ENCODE data around the gene NQO2. TPM values are rescaled to one million over a fixed set of nuclear protein-coding genes. Genes with fewer than 3 reads are reported as not detected.

Gene NQO2
- total and polyA plus RNA-seq, 2 of the 13 experiments (the other 11 are each of a cell fraction or from before 2014, with no cell fraction given), result 32.2 to 56.5 TPM

GRCh38 chr6:2988426-2989331, 11.0 kb upstream of the NQO2 start (continued):
- TF ChIP-seq STAG1 (CRISPR knock-in tag; IDR thresholded peaks at IDR 0.05) (peak; percentile 92), GATA4 (IDR thresholded peaks at IDR 0.05; ENCODE audit: borderline replicate concordance, low read depth) (no peak), ATF7-NPFF (CRISPR knock-in tag; IDR thresholded peaks at IDR 0.05; ENCODE audit: low read depth) (peak; percentile 91), XRCC5 (optimal IDR thresholded peaks at IDR 0.05; ENCODE audit: low read length) (peak; percentile 61), TFAP4 (IDR thresholded peaks at IDR 0.05; ENCODE audit: borderline replicate concordance, low read depth) (peak; percentile 89), JUN (CRISPR knock-in tag; IDR thresholded peaks at IDR 0.05) (no peak; the same call in 1 of the 2 replicates), ZNF572 (CRISPR knock-in tag; IDR thresholded peaks at IDR 0.05) (peak; percentile 96), ZNF10 (CRISPR knock-in tag; IDR thresholded peaks at IDR 0.05; ENCODE audit: borderline replicate concordance, low read depth) (no peak), WIZ (CRISPR knock-in tag; IDR thresholded peaks at IDR 0.05) (peak; percentile 88; the same call in 1 of the 2 replicates), MZF1 (CRISPR knock-in tag; IDR thresholded peaks at IDR 0.05; ENCODE audit: borderline replicate concordance) (no peak; the same call in 1 of the 2 replicates), ZNF652 (CRISPR knock-in tag; IDR thresholded peaks at IDR 0.05; ENCODE audit: borderline replicate concordance, low read depth) (no peak; the same call in 1 of the 2 replicates), ZNF775 (CRISPR knock-in tag; IDR thresholded peaks at IDR 0.05; ENCODE audit: borderline replicate concordance) (peak; percentile 46; the same call in 1 of the 2 replicates), NBN (conservative IDR thresholded peaks at IDR 0.05) (no peak), ZNF234 (CRISPR knock-in tag; conservative IDR thresholded peaks at IDR 0.05) (peak; percentile 90; the same call in 1 of the 2 replicates), ELF3 (CRISPR knock-in tag; IDR thresholded peaks at IDR 0.05) (peak; percentile 61), MAFK (conservative IDR thresholded peaks at IDR 0.05 in 1 of 2, IDR thresholded peaks at IDR 0.05 in 1 of 2; ENCODE audit: low read length in 2 of 2) (peak; percentile 37 to 46), SMAD3 (CRISPR knock-in tag; IDR thresholded peaks at IDR 0.05) (peak; percentile 44; the same call in 1 of the 2 replicates), FOXA3 (CRISPR knock-in tag; IDR thresholded peaks at IDR 0.05) (peak; percentile 55), E2F5 (CRISPR knock-in tag; conservative IDR thresholded peaks at IDR 0.05) (0 out of 2 replicates have a peak, but pooled peaks have one; percentile 20), PREB (CRISPR knock-in tag; IDR thresholded peaks at IDR 0.05) (0 out of 2 replicates have a peak, but pooled peaks have one; percentile 66), ZNF331 (CRISPR knock-in tag; IDR thresholded peaks at IDR 0.05) (peak; percentile 75; the same call in 1 of the 2 replicates), PRMT3 (CRISPR knock-in tag; IDR thresholded peaks at IDR 0.05; ENCODE audit: borderline replicate concordance, low read depth) (no peak), MXI1 (IDR thresholded peaks at IDR 0.05; ENCODE audit: borderline replicate concordance, low read depth, low read length) (peak; percentile 54; the same call in 2 of the 3 replicates), CENPX (CRISPR knock-in tag; IDR thresholded peaks at IDR 0.05) (no peak), POLR2G (IDR thresholded peaks at IDR 0.05; ENCODE audit: low read depth, low read length) (peak; percentile 81), ZMYM2 (CRISPR knock-in tag; IDR thresholded peaks at IDR 0.05) (peak; percentile 92)
- TF ChIP-seq, protein P1, sequence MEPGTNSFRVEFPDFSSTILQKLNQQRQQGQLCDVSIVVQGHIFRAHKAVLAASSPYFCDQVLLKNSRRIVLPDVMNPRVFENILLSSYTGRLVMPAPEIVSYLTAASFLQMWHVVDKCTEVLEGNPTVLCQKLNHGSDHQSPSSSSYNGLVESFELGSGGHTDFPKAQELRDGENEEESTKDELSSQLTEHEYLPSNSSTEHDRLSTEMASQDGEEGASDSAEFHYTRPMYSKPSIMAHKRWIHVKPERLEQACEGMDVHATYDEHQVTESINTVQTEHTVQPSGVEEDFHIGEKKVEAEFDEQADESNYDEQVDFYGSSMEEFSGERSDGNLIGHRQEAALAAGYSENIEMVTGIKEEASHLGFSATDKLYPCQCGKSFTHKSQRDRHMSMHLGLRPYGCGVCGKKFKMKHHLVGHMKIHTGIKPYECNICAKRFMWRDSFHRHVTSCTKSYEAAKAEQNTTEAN (CRISPR knock-in tag; conservative IDR thresholded peaks at IDR 0.05), result no peak; the same call in none of the 2 replicates
